Measurements from ENCODE around the gene RESP18.

The RESP18 gene

DNA sequence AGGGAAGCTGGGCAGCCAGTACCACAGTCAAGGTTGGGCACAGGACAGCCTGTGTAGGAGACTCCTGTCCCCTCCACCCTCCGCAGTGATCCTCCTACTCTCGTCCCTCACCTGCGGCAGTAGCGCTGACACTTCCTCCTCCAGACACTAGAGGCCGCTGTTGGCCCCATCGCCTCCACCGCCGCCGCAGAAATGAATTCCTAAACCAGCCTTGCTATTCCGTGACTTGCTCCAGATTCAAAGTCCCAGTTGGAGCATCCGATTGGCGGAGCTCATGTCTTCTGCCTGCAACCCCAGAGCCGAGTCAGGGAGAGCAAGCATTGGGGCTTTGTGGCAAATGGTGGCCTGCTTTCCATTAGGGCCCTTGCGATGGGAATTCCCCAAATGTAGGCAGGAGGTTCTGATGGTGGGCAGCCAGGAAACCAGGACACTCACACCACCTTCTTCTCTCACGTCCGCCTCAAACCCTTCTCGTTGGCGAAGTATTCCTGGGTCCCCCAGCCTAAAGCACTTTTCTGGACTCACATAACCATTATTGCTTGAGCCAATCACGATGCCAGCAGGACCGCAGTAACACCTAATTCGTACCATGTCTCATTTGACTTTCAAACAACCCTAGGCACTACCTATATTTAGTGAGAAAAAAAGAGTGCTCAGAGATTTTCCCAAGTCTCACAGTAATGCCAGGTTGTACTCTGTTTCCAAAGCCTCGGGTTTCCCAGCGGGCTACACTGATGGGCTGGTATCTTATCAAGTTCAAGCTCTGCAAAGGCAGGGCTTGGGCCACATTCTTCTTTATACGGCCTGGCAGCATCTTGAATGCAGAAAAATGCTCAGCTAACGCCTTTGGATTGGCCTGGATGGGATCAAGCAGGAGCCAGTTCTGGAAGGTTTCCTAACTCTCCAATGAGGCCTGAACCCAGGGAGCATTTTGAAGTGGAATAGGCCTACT, 54.6 kb downstream of the RESP18 start:
- DNase-seq (ENCODE audit: low read depth in 3 of 3), result peak; percentile 53 to 65 (median 63)

Measured in stimulated activated CD4-positive, alpha-beta T cell treated with anti-CD3 and anti-CD28 coated beads, TNF-alpha, amount 100 ng/mL, for 48 hours (primary cell).